H1 (cell line): Measurements from ENCODE around the gene MORC3. TPM values are rescaled to one million over a fixed set of nuclear protein-coding genes. Genes with fewer than 3 reads are reported as not detected.

Experiments used
- CTCF ChIA-PET: fragments of 300-600 bp; sonication (Branson Sonifier 250); formaldehyde crosslinking; loops from one replicate; lab custom pipeline; 2021; ENCODE audit not compliant: partially characterized antibody; lab: Charles Lee
- POLR2A ChIA-PET: fragments of 300-600 bp; sonication (Branson Sonifier 250); formaldehyde crosslinking; loops from one replicate; lab custom pipeline; 2021; ENCODE audit warnings: inconsistent platforms; ENCODE audit not compliant: partially characterized antibody; lab: Charles Lee
- DNase-seq, 2 experiments: peaks; one replicate each; pipeline versions ENCODE4 v3.0.0 to v3.0.0-alpha.2; 2010 to 2022; ENCODE audit warnings: low spot score in 2 of 2, low read depth in 1 of 2, mixed read lengths in 1 of 2
- FAIRE-seq: peaks from 2 replicates; lab custom pipeline; 2011; peaks lifted over from hg19 to GRCh38; lab: Jason Lieb, UNC
- H2AFZ ChIP-seq: 2 replicates; pipeline ENCODE4 v1.8.1; 2012; ENCODE audit warnings: low read length, inconsistent platforms
- H2AK5ac ChIP-seq: 2 replicates; pipeline ENCODE4 v1.6.1; 2013; ENCODE audit warnings: low read depth, low read length
- H2BK120ac ChIP-seq: replicated peaks from 2 replicates; pipeline ENCODE3; 2013; ENCODE audit warnings: low read depth, low read length, inconsistent platforms
- H2BK12ac ChIP-seq: 2 replicates; pipeline ENCODE4 v1.6.1; 2013; ENCODE audit warnings: low read depth, low read length
- H2BK15ac ChIP-seq: 2 replicates; pipeline ENCODE4 v1.6.1; 2013; ENCODE audit warnings: low read length
- H2BK20ac ChIP-seq: 2 replicates; pipeline ENCODE4 v1.6.1; 2013; ENCODE audit warnings: low read length
- H2BK5ac ChIP-seq: 2 replicates; pipeline ENCODE4 v1.6.1; 2013; ENCODE audit warnings: low read depth, low read length
- H3K14ac ChIP-seq: 2 replicates; pipeline ENCODE4 v1.6.1; 2013; ENCODE audit warnings: inconsistent platforms; ENCODE audit not compliant: insufficient read length
- H3K18ac ChIP-seq: 2 replicates; pipeline ENCODE4 v1.6.1; 2013; ENCODE audit warnings: low read length; ENCODE audit errors: extremely low read depth
- H3K23ac ChIP-seq: 2 replicates; pipeline ENCODE4 v1.6.1; 2013; ENCODE audit warnings: inconsistent platforms; ENCODE audit not compliant: insufficient read length
- H3K23me2 ChIP-seq: 2 replicates; pipeline ENCODE4 v1.6.1; 2013; ENCODE audit warnings: low read depth, low read length
- H3K27ac ChIP-seq: 2 replicates; pipeline ENCODE4 v1.6.1; 2011; ENCODE audit warnings: low read depth, low read length, inconsistent platforms
- H3K27me3 ChIP-seq, 4 experiments: replicated peaks in 1 of 4; 1 replicate in 1 of 4; 2 replicates in 3 of 4; pipeline versions ENCODE4 v1.6.1 to v1.8.1; 2011 to 2013; ENCODE audit warnings: low read length in 3 of 4, mild to moderate bottlenecking in 3 of 4, inconsistent platforms in 2 of 4, mixed read lengths in 2 of 4, moderate library complexity in 1 of 4; ENCODE audit not compliant: control insufficient read depth in 3 of 4, insufficient read depth in 3 of 4; ENCODE audit errors: extremely low read depth in 1 of 4
- H3K36me3 ChIP-seq, 4 experiments: 2 replicates each; pipeline versions ENCODE4 v1.6.1 to v1.8.1; 2011 to 2013; ENCODE audit warnings: mild to moderate bottlenecking in 4 of 4, low read length in 3 of 4, moderate library complexity in 2 of 4, control low read depth in 1 of 4, inconsistent platforms in 1 of 4; ENCODE audit not compliant: insufficient read depth in 4 of 4, control insufficient read depth in 2 of 4
- H3K4ac ChIP-seq: replicated peaks from 2 replicates; pipeline ENCODE3; 2013; ENCODE audit warnings: low read length, low read depth, mixed read lengths, inconsistent platforms; ENCODE audit not compliant: insufficient read length
- H3K4me1 ChIP-seq, 4 experiments: replicated peaks in 1 of 4; 1 replicate in 1 of 4; 2 replicates in 3 of 4; pipeline versions ENCODE4 v1.6.1 to v1.8.1; 2011 to 2013; ENCODE audit warnings: low read length in 3 of 4, inconsistent platforms in 2 of 4, mixed read lengths in 1 of 4; ENCODE audit not compliant: insufficient read depth in 4 of 4, control insufficient read depth in 3 of 4
- H3K4me2 ChIP-seq, 2 experiments: 2 replicates each; pipeline versions ENCODE4 v1.6.1 to v1.8.1; 2011 to 2013; ENCODE audit warnings: low read depth in 2 of 2, low read length in 2 of 2, control low read depth in 1 of 2, inconsistent platforms in 1 of 2, mild to moderate bottlenecking in 1 of 2; ENCODE audit not compliant: insufficient read depth in 1 of 2
- H3K4me3 ChIP-seq, 4 experiments: fragments of 200-600, 300-600 bp in 1 of 4; sonication (generic), shearing (Covaris generic), sonication (Bioruptor Twin) in 1 of 4; 2 replicates each; pipeline versions ENCODE4 v1.5.1 to v1.8.1; 2011 to 2016; ENCODE audit warnings: low read length in 4 of 4, low read depth in 3 of 4, control low read depth in 2 of 4, inconsistent platforms in 2 of 4, mild to moderate bottlenecking in 2 of 4, mixed read lengths in 1 of 4, moderate library complexity in 1 of 4; ENCODE audit not compliant: insufficient read depth in 2 of 4; ENCODE audit errors: extremely low read depth in 1 of 4
- H3K56ac ChIP-seq: replicated peaks from 2 replicates; pipeline ENCODE3; 2013; ENCODE audit warnings: low read depth, mild to moderate bottlenecking, mixed read lengths, low read length, inconsistent platforms; ENCODE audit not compliant: insufficient read length
- H3K79me1 ChIP-seq: 2 replicates; pipeline ENCODE4 v1.6.1; 2013; ENCODE audit warnings: low read depth, low read length, control low read depth
- H3K79me2 ChIP-seq, 2 experiments: 2 replicates each; pipeline versions ENCODE4 v1.6.1 to v1.8.1; 2012 to 2013; ENCODE audit warnings: low read length in 2 of 2, mild to moderate bottlenecking in 2 of 2, inconsistent platforms in 1 of 2; ENCODE audit not compliant: insufficient read depth in 2 of 2, control insufficient read depth in 1 of 2
- H3K9ac ChIP-seq, 4 experiments: replicated peaks in 1 of 4; 1 replicate in 1 of 4; 2 replicates in 3 of 4; pipeline versions ENCODE4 v1.6.1 to v1.8.1; 2011 to 2013; ENCODE audit warnings: low read depth in 3 of 4, low read length in 3 of 4, control low read depth in 2 of 4, mild to moderate bottlenecking in 2 of 4, moderate library complexity in 2 of 4, inconsistent platforms in 1 of 4; ENCODE audit errors: extremely low read depth in 1 of 4
- H3K9me3 ChIP-seq, 2 experiments: 2 replicates each; pipeline versions ENCODE4 v1.6.1 to v1.8.1; 2012 to 2013; ENCODE audit warnings: mild to moderate bottlenecking in 2 of 2, moderate library complexity in 2 of 2, control low read depth in 1 of 2, inconsistent platforms in 1 of 2, low read depth in 1 of 2, low read length in 1 of 2, mixed read lengths in 1 of 2; ENCODE audit not compliant: insufficient read depth in 2 of 2
- H4K20me1 ChIP-seq, 2 experiments: replicated peaks in 1 of 2; 2 replicates each; pipeline versions ENCODE3 to v1.8.1; 2011 to 2013; ENCODE audit warnings: inconsistent platforms in 2 of 2, low read length in 2 of 2, mild to moderate bottlenecking in 1 of 2; ENCODE audit not compliant: insufficient read depth in 2 of 2, control insufficient read depth in 1 of 2
- H4K5ac ChIP-seq: 2 replicates; pipeline ENCODE4 v1.6.1; 2013; ENCODE audit warnings: low read length, low read depth, mixed read lengths, inconsistent platforms; ENCODE audit not compliant: insufficient read length
- H4K8ac ChIP-seq: 2 replicates; pipeline ENCODE4 v1.8.0; 2013; ENCODE audit warnings: mild to moderate bottlenecking, moderate library complexity, low read length, inconsistent platforms; ENCODE audit not compliant: insufficient read depth; ENCODE audit errors: extremely low read depth
- H4K91ac ChIP-seq: replicated peaks from 2 replicates; pipeline ENCODE3; 2013; ENCODE audit warnings: low read length, mixed read lengths, inconsistent platforms; ENCODE audit not compliant: insufficient read length
- BRCA1 ChIP-seq: IDR thresholded peaks from 2 replicates; pipeline ENCODE4 v1.6.1; 2012; ENCODE audit warnings: low read depth, low read length, improper control_type of control experiment
- CEBPB ChIP-seq: IDR thresholded peaks from 2 replicates; pipeline ENCODE4 v1.6.1; 2012; ENCODE audit warnings: low read depth, low read length
- KDM1A ChIP-seq: fragments of 200-600, 300-600 bp; sonication (generic); IDR thresholded peaks from 2 replicates; pipeline ENCODE4 v1.7.1; 2016; ENCODE audit warnings: mild to moderate bottlenecking, low read length, borderline replicate concordance
- NRF1 ChIP-seq: IDR thresholded peaks from 2 replicates; pipeline ENCODE4 v1.6.1; 2011; ENCODE audit warnings: mild to moderate bottlenecking, low read depth, low read length, improper control_type of control experiment
- RNF2 ChIP-seq: fragments of 200-900, 300-1000 bp; sonication (generic); IDR thresholded peaks from 2 replicates; pipeline ENCODE4 v1.7.1; 2016; ENCODE audit warnings: borderline replicate concordance, low read depth, mild to moderate bottlenecking, antibody characterized with exemption, low read length; ENCODE audit not compliant: poor library complexity, severe bottlenecking; ENCODE audit errors: missing control alignments
- SIX5 ChIP-seq: IDR thresholded peaks from 2 replicates; pipeline ENCODE4 v1.6.1; 2011; ENCODE audit warnings: mild to moderate bottlenecking, low read depth, low read length
- SP2 ChIP-seq: IDR thresholded peaks from 2 replicates; pipeline ENCODE4 v1.6.1; 2012; ENCODE audit warnings: mild to moderate bottlenecking, low read length, inconsistent platforms
- SRF ChIP-seq: IDR thresholded peaks from 2 replicates; pipeline ENCODE4 v1.6.1; 2011; ENCODE audit warnings: mild to moderate bottlenecking, low read depth, low read length, moderate library complexity
- SUZ12 ChIP-seq: fragments of 200-600 bp; sonication (generic); IDR thresholded peaks from 2 replicates; pipeline ENCODE4 v1.6.1; 2012; ENCODE audit warnings: mild to moderate bottlenecking, inconsistent platforms, low read length, moderate library complexity, mixed read lengths
- YY1 ChIP-seq: IDR thresholded peaks from 2 replicates; pipeline ENCODE4 v1.6.1; 2011; ENCODE audit warnings: low read depth, mild to moderate bottlenecking, low read length
- WGBS, 2 experiments: shearing (Covaris generic) in 1 of 2; methylation state at CpG; one replicate each; pipeline versions ENCODE4 v1.1.6 to v1.1.7; 2013 to 2015; ENCODE audit warnings: low lambda C conversion rate in 2 of 2, mixed read lengths in 2 of 2, inconsistent platforms in 1 of 2, low coverage in 1 of 2, missing lambda C conversion rate in 1 of 2; ENCODE audit not compliant: insufficient replicate concordance in 2 of 2, insufficient coverage in 1 of 2, insufficient read length in 1 of 2; ENCODE audit errors: extremely low coverage in 1 of 2, missing lambda C conversion rate in 1 of 2; 5-methylcytosine and 5-hydroxymethylcytosine counted together
- polyA plus RNA-seq, 7 experiments: library from polyadenylated mRNA; depleted of rRNA in 3 of 7; stranded (reverse) in 5 of 7; unstranded in 2 of 7; fragments of >200 nt in 5 of 7; fragments of 200-250 nt in 2 of 7; gene quantifications; 1 replicate in 5 of 7; 2 replicates in 1 of 7; 4 replicates in 1 of 7; pipeline versions ENCODE4 v1.2.1 to v1.2.3, GENCODE V29; 2011 to 2013; ENCODE audit warnings: missing spikeins in 2 of 7, mixed read lengths in 2 of 7
- total RNA-seq: library from RNA; stranded (reverse); fragmentation: NEBNext Ultra II Directional; extraction: Animal tissue kit (Norgen Biotek cat#: 25700); gene quantifications from 2 replicates; pipeline ENCODE4 v1.2.1, GENCODE V29; 2021
- TF ChIP-seq, protein P1 (sequence below): IDR thresholded peaks from 2 replicates; pipeline ENCODE4 v1.6.1; 2012; ENCODE audit warnings: inconsistent platforms

MORC3 gene
- total and polyA plus RNA-seq, 2 of the 8 experiments (the other 6 are each of a cell fraction or from before 2014, with no cell fraction given): 5.0 to 20.4 TPM

DNA sequence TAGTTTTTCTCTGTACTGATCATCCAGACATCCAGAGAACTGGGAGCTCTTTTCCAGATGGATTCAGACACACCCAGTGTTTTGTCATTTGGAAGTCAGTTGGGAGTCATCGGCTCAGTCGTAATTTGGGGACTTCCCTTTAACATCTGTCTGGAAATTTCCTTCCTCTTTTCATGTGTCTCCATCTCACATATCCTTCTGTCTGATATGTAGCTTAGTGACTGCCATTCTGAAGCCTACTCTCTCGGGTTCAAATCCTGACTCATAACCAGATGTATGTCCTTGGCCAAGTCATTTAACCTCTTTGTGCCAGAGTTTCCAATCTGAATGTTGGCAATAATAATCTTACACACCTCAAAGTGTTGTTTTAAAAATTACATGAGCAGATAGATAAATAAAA is 3.0 kb downstream of the MORC3 start:
- no peak overlapping the region for H3K4me3 ChIP-seq
- no peak overlapping the region for H3K4me2 ChIP-seq
- H3K9me3 ChIP-seq: no peaks in the 10 kb centered on the region
- CTCF ChIA-PET: interaction anchor here (1.3 to 5.9 kb wide), 6 partner anchors 9 to 182 kb away, joined by 3 to 33 read pairs (median 6); no protein-coding TSS in a partner anchor
- H4K5ac ChIP-seq: no peak overlapping the region
- no peak overlapping the region for H3K56ac ChIP-seq
- H3K18ac ChIP-seq: no peak overlapping the region
- no peak overlapping the region for H3K23ac ChIP-seq
- no peak for DNase-seq
- no peak overlapping the region for H4K91ac ChIP-seq
- H3K79me2 ChIP-seq: peaks cover 55 to 75% of the 10 kb centered on the region in 2 experiments
- no peak overlapping the region for H2AK5ac ChIP-seq
- no peaks in the 10 kb centered on the region; the same call in 1 of the 2 replicates for H3K79me1 ChIP-seq
- no peak overlapping the region for H3K4ac ChIP-seq
- no peak overlapping the region for H2BK5ac ChIP-seq
- no peak overlapping the region for H2AFZ ChIP-seq
- TF ChIP-seq RNF2 (no peak), SRF (no peak), BRCA1 (no peak), NRF1 (no peak), SIX5 (no peak), KDM1A (no peak), CEBPB (no peak), SUZ12 (no peak), YY1 (no peak), SP2 (no peak)
- TF ChIP-seq, protein P1, sequence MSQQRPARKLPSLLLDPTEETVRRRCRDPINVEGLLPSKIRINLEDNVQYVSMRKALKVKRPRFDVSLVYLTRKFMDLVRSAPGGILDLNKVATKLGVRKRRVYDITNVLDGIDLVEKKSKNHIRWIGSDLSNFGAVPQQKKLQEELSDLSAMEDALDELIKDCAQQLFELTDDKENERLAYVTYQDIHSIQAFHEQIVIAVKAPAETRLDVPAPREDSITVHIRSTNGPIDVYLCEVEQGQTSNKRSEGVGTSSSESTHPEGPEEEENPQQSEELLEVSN: no peak
- no peak overlapping the region for H2BK120ac ChIP-seq
- H3K9ac ChIP-seq: no peak overlapping the region
- H4K8ac ChIP-seq: no peak overlapping the region
- H2BK12ac ChIP-seq: no peak overlapping the region
- no peak for FAIRE-seq
- no peak overlapping the region for H2BK15ac ChIP-seq
- peaks cover 0 to 2% (median 0%) of the 10 kb centered on the region in 4 experiments; a peak in 1 of 8 replicates for H3K36me3 ChIP-seq
- H3K23me2 ChIP-seq: peaks cover 4% of the 10 kb centered on the region
- no peak overlapping the region for H3K14ac ChIP-seq
- H3K27me3 ChIP-seq: no peaks in the 10 kb centered on the region
- H4K20me1 ChIP-seq: peaks cover 2 to 4% of the 10 kb centered on the region in 2 experiments
- POLR2A ChIA-PET: interaction anchor here (0.9 to 2.7 kb wide), 4 partner anchors 69 to 159 kb away, joined by 3 to 6 read pairs (median 3); no protein-coding TSS in a partner anchor
- H2BK20ac ChIP-seq: no peak overlapping the region
- peaks cover 0 to 7% (median 2%) of the 10 kb centered on the region in 4 experiments; a peak in 4 of 7 replicates for H3K4me1 ChIP-seq
- H3K27ac ChIP-seq: no peak overlapping the region
- WGBS, 2 experiments: 88% methylated on average over 3 of the region's 3 CpGs; no CpG with 5 or more reads in 1 of the 2 experiments
